Lower leg skin (tissue), 4 donors: Measurements from ENCODE around the gene HERPUD1. TPM values are rescaled to one million over a fixed set of nuclear protein-coding genes. Genes with fewer than 3 reads are reported as not detected.

Experiments
- DNase-seq, 2 donors: peaks; one replicate each; pipeline ENCODE4 v3.0.0-alpha.2; 2019; ENCODE audit warnings: low spot score in 2 of 2
- H3K4me3 ChIP-seq: fragments of 200-600 bp; sonication (generic); 2 replicates; pipeline ENCODE4 v1.5.1; 2017; ENCODE audit warnings: mild to moderate bottlenecking, low read depth; ENCODE audit not compliant: poor library complexity, severe bottlenecking
- POLR2A ChIP-seq, 2 donors: fragments of 450-650 bp; IDR thresholded peaks; one replicate each; pipeline ENCODE4 v1.6.1; 2016 to 2017; ENCODE audit warnings: antibody characterized with exemption in 2 of 2, mild to moderate bottlenecking in 1 of 2, moderate library complexity in 1 of 2
- WGBS, 2 donors: methylation state at CpG; one replicate each; pipeline ENCODE4 v1.1.5; 2018; 5-methylcytosine and 5-hydroxymethylcytosine counted together
- intact Hi-C: fragments of 100-400 bp; cut with DNase I; formaldehyde crosslinking; loops from one replicate; pipeline ENCODE4 v1.15.0; 2023; ENCODE audit warnings: low total_unique reads
- total RNA-seq, 4 donors: library from RNA; depleted of rRNA; stranded (reverse); fragments of >200 nt; gene quantifications; one replicate each; pipeline ENCODE4 v1.1.0, GENCODE V29; 2016
- TF ChIP-seq, protein P1 (sequence below), 3 donors: fragments of 450-650 bp; IDR thresholded peaks; one replicate each; pipeline ENCODE4 v1.5.1; 2016; ENCODE audit warnings: antibody characterized with exemption in 3 of 3, mild to moderate bottlenecking in 3 of 3, moderate library complexity in 2 of 3

Gene HERPUD1
- total RNA-seq, 4 donors from 2014 or later = 136 to 165 (median 158) TPM

DNA sequence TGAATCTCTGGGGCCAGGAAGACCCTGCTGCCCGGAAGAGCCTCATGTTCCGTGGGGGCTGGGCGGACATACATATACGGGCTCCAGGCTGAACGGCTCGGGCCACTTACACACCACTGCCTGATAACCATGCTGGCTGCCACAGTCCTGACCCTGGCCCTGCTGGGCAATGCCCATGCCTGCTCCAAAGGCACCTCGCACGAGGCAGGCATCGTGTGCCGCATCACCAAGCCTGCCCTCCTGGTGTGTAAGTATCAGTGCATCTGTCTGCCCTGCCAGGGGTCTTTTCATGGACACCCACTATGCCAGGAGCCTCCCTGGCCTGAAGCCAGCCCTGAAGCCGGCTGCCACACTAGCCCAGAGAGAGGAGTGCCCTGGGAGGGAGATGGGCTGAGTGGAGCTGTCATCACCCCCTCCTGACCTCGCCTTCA lies 29.9 kb downstream of the HERPUD1 start, which contains the start of gene CETP:
Gene CETP, plus strand, starts transcription at position 100 of the 431 bp plus-strand sequence. Its CDS starts 30 bp downstream, at position 130.
- WGBS, 2 donors = 73 to 77% methylated on average over 12 of the region's 12 CpGs

DNA sequence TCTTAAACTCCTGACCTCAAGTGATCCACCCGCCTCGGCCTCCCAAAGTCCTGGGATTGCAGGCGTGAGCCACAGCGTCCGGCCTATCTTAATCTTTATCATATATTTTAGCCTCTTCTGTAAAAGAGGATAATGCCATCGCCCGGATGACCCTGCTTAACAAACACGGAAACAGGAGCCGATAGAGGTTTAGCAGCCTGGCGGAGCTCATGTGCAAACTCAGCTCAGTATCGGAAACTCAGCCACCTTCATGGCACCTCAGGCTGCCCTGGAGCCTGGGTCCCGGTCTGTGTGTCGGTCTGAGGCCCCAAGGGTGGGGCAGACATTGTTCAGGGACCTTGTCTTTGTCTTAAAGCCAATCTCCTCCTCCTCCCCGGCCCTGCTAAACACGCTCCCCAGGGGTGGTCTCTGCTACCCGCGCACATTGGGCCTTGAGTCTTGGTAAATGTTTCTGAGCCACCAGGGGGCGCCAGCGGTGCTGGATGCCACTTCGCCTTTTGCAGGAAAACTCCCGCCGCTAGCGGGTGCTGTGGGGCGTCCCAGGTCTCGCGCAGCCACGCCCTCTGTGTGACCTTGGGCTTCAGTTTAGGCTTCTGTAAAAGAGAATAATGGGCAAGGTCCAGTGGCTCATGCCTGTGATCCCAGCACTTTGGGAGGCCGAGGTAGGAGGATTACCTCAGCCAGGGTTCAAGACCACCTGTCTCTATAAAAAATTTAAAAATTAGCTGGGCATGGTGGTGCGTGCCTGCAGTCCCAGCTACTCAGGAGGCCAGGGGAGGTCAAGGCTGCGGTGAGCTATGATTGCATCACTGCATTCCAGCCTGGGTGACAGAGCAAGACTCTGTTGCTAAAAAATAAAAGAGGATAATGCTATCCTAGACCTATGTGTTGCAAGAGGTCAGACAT lies 32.6 kb downstream of the HERPUD1 start:
- DNase-seq = peak; percentile 84 to 97
- TF ChIP-seq, protein P1, sequence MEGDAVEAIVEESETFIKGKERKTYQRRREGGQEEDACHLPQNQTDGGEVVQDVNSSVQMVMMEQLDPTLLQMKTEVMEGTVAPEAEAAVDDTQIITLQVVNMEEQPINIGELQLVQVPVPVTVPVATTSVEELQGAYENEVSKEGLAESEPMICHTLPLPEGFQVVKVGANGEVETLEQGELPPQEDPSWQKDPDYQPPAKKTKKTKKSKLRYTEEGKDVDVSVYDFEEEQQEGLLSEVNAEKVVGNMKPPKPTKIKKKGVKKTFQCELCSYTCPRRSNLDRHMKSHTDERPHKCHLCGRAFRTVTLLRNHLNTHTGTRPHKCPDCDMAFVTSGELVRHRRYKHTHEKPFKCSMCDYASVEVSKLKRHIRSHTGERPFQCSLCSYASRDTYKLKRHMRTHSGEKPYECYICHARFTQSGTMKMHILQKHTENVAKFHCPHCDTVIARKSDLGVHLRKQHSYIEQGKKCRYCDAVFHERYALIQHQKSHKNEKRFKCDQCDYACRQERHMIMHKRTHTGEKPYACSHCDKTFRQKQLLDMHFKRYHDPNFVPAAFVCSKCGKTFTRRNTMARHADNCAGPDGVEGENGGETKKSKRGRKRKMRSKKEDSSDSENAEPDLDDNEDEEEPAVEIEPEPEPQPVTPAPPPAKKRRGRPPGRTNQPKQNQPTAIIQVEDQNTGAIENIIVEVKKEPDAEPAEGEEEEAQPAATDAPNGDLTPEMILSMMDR (IDR thresholded peaks at IDR 0.05) = peak in 1 of 3 donors; percentile 86
- TF ChIP-seq POLR2A (IDR thresholded peaks at IDR 0.05) = no peak
- intact Hi-C loops = loop anchor here (10.0 kb wide), 1 partner anchor 180 kb away; no protein-coding TSS in a partner anchor
- H3K4me3 ChIP-seq = no peak overlapping the region
- 49 to 52% methylated on average over 27 to 30 of the region's 30 CpGs for WGBS, 2 donors

More for the DNA sequence above, 29.9 kb downstream of the HERPUD1 start, which contains the start of gene CETP:
- H3K4me3 ChIP-seq = no peak within 1 kb of the TSS
- no peak for DNase-seq
- TF ChIP-seq POLR2A (IDR thresholded peaks at IDR 0.05) = no peak
- TF ChIP-seq, protein P1 (IDR thresholded peaks at IDR 0.05) = no peak
- intact Hi-C loops = loop anchor here (10.0 kb wide), 1 partner anchor 183 kb away; no protein-coding TSS in a partner anchor

DNA sequence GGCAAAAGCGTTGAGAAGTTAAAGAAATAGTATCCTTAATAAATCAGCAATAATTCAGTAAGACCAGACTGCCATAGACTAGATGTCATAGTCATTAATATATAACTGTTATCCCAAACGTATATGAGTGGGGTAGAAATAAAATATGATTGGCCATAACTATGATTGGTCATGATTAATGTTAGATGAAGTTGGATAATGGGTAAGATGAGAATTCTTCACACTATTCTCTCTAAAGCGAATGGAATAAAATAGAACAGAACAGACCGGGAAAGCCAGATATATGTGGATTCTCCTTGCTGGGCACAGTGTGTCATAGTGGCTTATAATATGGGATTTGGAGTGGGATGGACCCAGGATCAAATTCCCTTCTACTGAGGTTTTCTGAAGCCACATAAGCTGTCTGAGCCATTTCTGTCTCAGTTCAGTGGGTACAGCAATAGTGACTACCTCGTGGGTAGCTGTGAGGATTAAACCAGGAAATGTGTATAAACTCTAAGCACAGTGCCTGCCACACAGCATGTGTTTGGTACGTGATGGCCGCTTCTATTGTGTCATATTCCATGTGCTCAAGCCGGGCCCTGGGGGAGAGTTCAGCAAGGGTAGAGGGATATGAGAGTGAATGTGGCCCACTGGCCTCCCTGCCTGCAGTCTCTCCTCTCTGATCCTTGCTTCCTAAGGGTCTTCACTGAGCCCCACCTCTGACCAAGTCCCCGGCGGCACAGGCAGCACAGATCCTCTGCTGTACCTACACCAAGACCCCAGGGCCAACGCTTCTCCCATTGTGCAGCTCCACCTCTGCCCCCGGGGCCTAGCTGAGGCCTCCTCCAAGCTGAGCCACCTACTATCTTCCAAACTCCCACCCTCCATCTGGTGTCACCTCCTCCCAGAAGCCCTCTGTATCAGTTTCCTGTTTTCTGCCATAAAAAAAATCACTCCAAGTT lies 33.5 kb downstream of the HERPUD1 start:
- 79 to 85% methylated on average over 12 of the region's 12 CpGs for WGBS, 2 donors
- H3K4me3 ChIP-seq = no peak overlapping the region
- no peak for DNase-seq
- intact Hi-C loops = loop anchor here (10.0 kb wide), 1 partner anchor 179 kb away; no protein-coding TSS in a partner anchor
- no peak for TF ChIP-seq POLR2A (IDR thresholded peaks at IDR 0.05)
- TF ChIP-seq, protein P1 (IDR thresholded peaks at IDR 0.05) = no peak

DNA sequence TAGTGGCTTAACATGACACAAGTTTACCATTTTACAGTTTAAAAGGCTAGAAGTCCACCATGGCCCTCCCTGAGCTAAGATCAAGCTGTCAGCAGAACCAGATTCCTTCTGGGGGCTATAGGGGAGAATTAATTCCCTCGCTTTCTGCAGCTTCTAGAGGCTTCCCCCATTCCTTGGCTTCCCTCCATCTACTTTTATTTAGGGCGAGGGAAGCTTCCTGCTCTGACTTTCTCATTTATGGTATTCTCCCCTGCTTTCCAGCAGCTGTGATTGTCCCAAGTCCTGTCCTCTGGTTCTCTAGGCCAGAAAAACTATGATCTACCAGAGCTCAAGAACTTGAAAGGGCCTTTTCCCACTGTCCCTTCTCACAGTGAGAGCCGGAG lies 34.1 kb downstream of the HERPUD1 start:
- H3K4me3 ChIP-seq = no peak overlapping the region
- TF ChIP-seq, protein P1 (IDR thresholded peaks at IDR 0.05) = no peak
- TF ChIP-seq POLR2A (IDR thresholded peaks at IDR 0.05) = no peak
- intact Hi-C loops = loop anchor here (10.0 kb wide), 1 partner anchor 179 kb away; no protein-coding TSS in a partner anchor
- DNase-seq = no peak
- WGBS, 2 donors = 77 to 78% methylated on average over 3 of the region's 3 CpGs

DNA sequence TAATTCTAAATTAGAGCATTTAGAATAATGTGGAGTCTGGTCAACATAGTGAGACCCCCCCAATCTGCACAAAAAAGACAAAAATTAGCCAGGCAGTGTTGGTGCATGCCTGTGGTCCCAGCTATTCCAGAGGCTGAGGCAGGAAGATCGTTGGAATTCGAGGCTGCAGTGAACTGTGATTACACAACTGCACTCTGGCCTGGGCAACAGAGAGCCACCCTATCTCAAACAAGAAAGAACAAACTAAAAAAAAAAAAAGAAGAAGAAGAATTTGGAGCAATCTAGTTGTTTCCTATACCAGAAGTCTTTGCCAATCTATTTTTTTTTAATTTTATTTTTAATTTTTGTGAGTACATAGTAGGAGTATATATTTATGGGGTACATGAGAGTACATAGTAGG lies 35.8 kb downstream of the HERPUD1 start:
- 43 to 51% methylated on average over 2 of the region's 2 CpGs for WGBS, 2 donors
- no peak for DNase-seq
- TF ChIP-seq, protein P1 (IDR thresholded peaks at IDR 0.05) = no peak
- no peak for TF ChIP-seq POLR2A (IDR thresholded peaks at IDR 0.05)
- intact Hi-C loops = loop anchor here (10.0 kb wide), 1 partner anchor 177 kb away; no protein-coding TSS in a partner anchor
- no peak overlapping the region for H3K4me3 ChIP-seq
